ENCODE results near the gene TUBB8B.
"Not testable (repeated sequence)": the region's sequence is repeated elsewhere in the genome, so short reads cannot be mapped to it uniquely, and the experiment has no call there.

Gene TUBB8B

DNA sequence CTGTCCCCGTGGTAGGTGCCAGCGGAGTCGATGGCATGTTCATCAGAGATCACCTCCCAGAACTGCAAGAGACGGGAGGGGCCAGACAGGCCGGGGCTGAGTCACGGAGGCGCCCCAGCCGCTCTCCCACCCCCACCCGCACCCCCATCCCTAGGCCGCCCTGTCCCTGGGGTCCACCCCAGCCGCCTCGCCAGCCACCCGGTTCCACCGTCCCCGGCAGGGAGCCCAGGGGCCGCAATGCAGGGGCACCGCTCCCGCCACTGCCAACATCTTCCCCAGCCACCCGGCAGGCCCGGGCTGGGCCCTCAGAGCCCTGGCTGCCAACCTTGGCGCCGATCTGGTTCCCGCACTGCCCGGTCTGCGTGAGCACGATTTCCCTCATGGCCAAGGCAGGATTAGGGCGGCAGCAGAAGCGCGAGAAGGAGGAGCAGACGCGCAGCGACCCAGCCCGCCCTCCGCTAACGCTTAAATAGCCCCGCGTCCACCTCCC lies at the start of gene TUBB8B:
Gene TUBB8B, minus strand, starts transcription at position 440 of the 490 bp plus-strand sequence. Its CDS starts 58 bp downstream, at position 382.
- DNase-seq (ENCODE audit: low read depth in 2 of 2): not testable (repeated sequence)

GRCh38 chr18:97252-97914 lies 48.0 kb upstream of the TUBB8B start:
- DNase-seq (ENCODE audit: low read depth in 2 of 2): not testable (repeated sequence)

DNA sequence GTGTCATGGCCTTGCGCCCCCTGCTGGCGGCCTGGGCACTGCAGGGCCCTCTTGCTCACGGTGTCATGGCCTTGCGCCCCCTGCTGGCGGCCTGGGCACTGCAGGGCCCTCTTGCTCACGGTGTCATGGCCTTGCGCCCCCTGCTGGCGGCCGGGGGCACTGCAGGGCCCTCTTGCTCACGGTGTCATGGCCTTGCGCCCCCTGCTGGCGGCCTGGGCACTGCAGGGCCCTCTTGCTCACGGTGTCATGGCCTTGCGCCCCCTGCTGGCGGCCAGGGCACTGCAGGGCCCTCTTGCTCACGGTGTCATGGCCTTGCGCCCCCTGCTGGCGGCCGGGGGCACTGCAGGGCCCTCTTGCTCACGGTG lies 47.3 kb upstream of the TUBB8B start:
- not testable (repeated sequence) for DNase-seq (ENCODE audit: low read depth in 2 of 2)

- DNase-seq (ENCODE audit: low read depth in 2 of 2): not testable (repeated sequence)
These were observed 46.8 kb upstream of the TUBB8B start for GRCh38 chr18:96101-96766.

GRCh38 chr18:95580-95979 lies 46.2 kb upstream of the TUBB8B start:
- DNase-seq (ENCODE audit: low read depth in 2 of 2): not testable (repeated sequence)

DNA sequence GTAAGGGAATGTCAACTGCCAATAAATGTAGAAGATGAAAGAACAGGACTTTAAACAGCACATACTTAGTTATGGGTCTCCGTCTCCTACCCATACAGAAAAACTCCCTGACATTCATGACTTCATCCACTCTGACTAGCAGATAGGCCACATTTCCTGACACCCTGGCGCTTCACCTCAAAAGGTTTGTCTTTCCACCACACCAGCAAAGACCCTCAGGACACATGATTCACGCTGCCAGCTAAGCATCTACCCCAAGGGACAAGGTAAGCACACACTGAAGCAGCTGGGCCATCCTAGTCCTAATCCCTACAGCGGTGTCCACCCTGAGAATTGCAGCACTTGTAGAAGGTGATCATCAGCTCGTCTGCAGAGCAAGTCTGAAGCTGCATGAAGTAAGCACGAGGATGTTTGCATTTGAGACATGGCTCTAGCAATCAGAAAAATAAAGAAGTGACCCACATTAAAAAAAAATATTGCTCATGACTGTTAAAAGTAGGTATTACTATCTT lies 44.5 kb upstream of the TUBB8B start:
- DNase-seq (ENCODE audit: low read depth in 2 of 2): not testable (repeated sequence)

GRCh38 chr18:91561-91960 lies 42.1 kb upstream of the TUBB8B start:
- not testable (repeated sequence) for DNase-seq (ENCODE audit: low read depth in 2 of 2)

DNA sequence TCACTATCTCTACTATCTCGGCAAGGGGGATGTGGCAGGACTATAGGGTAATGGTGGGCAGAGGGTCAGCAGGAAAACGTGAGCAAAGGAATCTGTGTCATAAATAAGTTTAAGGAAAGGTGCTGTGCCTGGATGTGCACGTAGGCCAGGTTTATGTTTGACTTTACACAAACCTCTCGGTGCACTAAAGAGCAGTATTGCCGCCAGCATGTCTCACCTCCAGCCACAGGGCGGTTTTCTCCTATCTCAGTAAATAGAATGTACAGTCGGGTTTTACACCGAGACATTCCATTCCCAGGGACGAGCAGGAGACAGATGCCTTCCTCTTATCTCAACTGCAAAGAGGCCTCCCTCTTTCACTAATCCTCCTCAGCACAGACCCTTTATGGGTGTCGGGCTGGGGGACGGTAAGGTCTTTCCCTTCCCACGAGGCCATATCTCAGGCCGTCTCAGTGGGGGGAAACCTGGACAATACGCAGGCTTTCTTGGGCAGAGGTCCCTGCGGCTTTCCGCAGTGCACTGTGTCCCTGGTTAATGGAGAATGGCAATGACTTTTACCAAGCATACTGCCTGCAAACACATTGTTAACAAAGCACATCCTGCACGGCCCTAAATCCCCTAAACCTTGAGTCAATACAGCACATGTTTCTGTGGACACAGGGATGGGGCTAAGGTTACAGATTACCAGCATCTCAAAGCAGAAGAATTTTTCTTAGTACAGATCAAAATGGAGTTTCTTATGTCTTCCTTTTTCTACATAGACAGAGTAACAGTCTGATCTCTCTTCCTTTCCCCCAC lies 41.2 kb upstream of the TUBB8B start:
- not testable (repeated sequence) for DNase-seq (ENCODE audit: low read depth in 2 of 2)

DNA sequence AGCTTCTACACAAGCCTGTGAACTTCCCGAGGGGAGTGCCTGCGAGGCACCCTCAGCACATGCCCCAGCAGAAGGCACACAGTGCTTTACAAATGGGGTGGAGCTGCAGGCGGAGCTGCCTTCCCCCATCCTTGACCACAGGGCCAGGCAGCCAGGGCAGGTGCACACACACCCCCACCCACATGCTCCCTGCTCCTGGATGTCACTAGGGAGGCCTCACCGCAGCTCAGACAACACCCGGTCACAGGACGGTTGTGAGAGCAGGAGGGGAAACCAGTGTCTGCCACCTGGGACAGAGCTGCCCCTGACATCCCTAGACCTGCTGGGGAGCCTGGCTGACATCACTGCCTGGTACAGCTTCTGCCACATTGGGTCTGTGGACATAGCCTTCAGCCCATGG lies 39.7 kb upstream of the TUBB8B start:
- DNase-seq (ENCODE audit: low read depth in 2 of 2): not testable (repeated sequence)

- not testable (repeated sequence) for DNase-seq (ENCODE audit: low read depth in 2 of 2)
These were observed 35.4 kb upstream of the TUBB8B start for GRCh38 chr18:84801-85200.

GRCh38 chr18:82626-83209 lies 33.3 kb upstream of the TUBB8B start:
- DNase-seq (ENCODE audit: low read depth in 2 of 2): not testable (repeated sequence)

GRCh38 chr18:80881-81280 lies 31.5 kb upstream of the TUBB8B start:
- not testable (repeated sequence) for DNase-seq (ENCODE audit: low read depth in 2 of 2)

DNA sequence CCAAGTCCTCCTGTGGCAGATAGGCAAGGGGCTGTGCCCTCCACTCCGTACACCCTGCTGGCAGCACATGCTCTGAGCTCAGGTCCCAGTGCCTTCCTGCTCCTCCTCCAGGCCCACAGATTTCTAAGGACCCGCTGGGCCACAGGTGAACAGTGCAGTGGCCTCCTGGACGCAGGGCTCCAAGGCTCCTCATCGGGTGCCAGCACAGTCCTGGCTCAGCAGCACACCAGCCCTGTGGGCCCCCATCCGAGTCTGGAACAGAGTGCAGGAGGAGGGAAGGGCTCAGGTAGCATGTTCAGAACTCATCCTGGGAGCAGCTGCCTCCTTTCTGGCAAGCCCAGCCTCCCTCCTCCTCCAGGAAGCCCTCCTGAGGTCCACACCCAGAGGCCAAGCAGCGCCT lies 30.8 kb upstream of the TUBB8B start:
- DNase-seq (ENCODE audit: low read depth in 2 of 2): not testable (repeated sequence)

DNA sequence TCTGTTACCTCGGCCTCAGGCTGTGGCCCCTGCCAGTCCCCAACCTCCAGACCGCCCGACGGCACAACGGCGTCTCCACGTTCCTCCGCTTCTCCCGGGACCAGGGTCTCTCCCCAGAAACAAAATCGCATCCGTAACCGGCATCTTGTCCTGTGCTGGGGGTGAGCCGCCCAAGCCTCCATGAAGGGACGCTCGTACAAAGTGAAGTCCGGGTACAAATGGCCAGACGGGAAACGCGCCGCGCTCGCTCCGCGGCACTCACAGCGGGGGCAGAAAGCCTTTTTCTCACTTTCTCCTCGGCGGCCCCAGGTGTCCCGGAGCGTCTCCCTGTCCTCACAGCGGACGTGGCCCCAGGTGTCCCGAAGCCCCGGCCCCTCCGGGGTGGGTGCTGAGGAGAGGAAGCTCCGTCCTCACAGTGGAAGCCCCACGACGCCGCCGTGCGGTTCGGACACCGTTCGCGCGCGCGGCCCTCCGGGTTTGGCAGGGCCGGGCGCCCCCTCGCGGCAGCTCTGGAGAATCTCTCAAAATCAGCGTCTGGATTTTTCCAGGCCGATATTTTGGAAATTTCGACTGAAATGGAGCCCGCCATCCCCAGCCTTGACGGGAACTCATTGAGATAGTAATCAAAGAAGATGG lies 26.2 kb upstream of the TUBB8B start:
- not testable (repeated sequence) for DNase-seq (ENCODE audit: low read depth in 2 of 2)

GRCh38 chr18:73181-73777 lies 23.9 kb upstream of the TUBB8B start:
- DNase-seq (ENCODE audit: low read depth in 2 of 2): not testable (repeated sequence)

DNA sequence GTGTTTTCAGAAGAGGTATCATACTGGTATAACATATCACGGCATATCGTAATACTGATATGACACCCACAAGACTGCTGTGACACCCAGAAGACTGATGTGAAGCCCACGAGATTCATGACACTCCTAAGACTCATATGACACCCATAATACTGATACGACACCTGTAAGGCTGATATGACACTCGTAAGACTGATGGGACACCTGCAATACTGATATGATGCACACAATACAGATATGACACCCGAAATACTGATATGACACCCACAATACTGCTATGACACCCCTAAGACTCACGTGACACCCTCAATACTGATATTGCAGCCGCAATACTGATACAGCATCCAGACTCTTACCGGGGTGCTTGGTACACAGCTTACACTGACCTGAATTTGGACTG lies 18.3 kb upstream of the TUBB8B start:
- not testable (repeated sequence) for DNase-seq (ENCODE audit: low read depth in 2 of 2)

DNA sequence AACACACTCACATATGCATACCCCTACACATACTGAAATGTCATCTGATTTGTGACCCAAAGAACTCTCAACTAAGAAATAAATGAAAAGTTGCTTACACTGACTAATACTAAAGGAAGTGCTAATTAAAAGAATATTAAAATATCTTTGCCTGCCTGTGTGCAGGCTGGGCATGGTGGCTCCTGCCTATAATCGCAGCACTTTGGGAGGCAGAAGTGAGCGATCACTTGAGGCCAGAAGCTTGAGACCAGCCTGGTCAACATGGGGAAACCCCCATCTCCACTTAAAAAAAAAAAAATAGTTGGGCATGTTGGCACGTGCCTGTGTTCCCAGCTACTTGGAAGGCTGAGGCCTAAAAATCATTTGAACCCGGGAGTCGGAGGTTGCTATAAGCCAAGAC lies 14.9 kb upstream of the TUBB8B start:
- not testable (repeated sequence) for DNase-seq (ENCODE audit: low read depth in 2 of 2)

DNA sequence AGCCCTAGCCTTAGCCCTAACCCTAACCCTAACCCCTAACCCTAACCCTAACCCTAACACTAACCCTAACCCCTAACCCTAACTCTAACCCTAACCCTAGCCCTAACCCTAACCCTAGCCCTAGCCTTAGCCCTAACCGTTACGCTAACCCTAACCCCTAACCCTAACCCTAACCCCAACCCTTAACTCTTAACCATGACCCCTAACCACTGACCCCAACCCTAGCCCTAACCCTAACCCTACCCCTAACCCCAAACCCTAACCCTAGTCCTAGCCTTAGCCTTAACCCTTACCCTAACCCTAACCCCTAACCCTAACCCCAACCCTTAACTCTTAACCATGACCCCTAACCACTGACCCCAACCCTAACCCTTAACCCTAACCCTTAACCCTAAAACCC lies 14.2 kb upstream of the TUBB8B start:
- DNase-seq (ENCODE audit: low read depth in 2 of 2): not testable (repeated sequence)

- DNase-seq (ENCODE audit: low read depth in 2 of 2): not testable (repeated sequence)
These were observed 5.0 kb upstream of the TUBB8B start for GRCh38 chr18:54388-54787.

DNA sequence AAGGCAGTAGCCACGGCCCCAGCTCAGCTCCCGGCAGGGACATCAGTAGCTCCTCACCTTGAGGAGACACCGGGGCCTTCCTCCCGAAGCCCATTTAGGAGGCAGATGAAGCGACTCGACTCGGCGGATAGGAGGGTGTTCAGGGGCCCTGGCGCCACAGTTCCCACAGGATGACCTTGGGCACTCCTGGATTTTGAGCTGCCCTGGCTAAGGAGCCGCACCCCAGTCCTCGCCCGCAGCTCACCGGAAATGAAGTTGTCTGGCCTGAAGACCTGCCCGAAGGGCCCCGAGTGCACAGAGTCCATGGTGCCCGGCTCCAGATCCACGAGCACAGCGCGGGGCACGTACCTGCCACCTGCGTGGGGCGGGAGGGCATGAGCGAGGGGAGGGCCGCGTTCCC lies 719 bp downstream of the TUBB8B start:
- not testable (repeated sequence) for DNase-seq (ENCODE audit: low read depth in 2 of 2)

GRCh38 chr18:13177-13576 lies 36.2 kb downstream of the TUBB8B start:
- not testable (repeated sequence) for DNase-seq (ENCODE audit: low read depth in 2 of 2)

Measured in stimulated activated CD8-positive, alpha-beta memory T cell treated with anti-CD3 and anti-CD28 coated beads, Interleukin-7, amount 100 ng/mL, for 4 hours (primary cell).